Measurements from ENCODE around the gene FBLN7.
"Not testable (repeated sequence)": the region's sequence is repeated elsewhere in the genome, so short reads cannot be mapped to it uniquely, and the experiment has no call there.

DNA sequence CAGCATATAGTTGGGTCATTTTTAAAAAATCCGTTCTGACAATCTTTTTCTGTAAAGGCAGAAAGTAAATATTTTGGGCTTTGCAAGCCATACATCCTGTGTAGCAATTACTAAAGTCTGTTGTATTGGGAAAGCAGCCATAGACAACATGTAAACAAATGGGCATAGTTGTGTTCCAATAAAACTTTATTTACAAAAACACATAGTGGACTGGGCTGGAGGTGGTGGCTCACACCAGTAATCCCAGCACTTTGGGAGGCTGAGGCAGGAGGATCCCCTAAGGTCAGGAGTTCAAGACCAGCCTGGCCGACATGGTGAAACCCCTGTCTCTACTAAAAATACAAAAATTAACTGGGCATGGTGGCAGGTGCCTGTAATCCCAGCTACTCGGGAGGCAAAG is 69.7 kb downstream of the FBLN7 start:
- TF ChIP-seq, protein P1, sequence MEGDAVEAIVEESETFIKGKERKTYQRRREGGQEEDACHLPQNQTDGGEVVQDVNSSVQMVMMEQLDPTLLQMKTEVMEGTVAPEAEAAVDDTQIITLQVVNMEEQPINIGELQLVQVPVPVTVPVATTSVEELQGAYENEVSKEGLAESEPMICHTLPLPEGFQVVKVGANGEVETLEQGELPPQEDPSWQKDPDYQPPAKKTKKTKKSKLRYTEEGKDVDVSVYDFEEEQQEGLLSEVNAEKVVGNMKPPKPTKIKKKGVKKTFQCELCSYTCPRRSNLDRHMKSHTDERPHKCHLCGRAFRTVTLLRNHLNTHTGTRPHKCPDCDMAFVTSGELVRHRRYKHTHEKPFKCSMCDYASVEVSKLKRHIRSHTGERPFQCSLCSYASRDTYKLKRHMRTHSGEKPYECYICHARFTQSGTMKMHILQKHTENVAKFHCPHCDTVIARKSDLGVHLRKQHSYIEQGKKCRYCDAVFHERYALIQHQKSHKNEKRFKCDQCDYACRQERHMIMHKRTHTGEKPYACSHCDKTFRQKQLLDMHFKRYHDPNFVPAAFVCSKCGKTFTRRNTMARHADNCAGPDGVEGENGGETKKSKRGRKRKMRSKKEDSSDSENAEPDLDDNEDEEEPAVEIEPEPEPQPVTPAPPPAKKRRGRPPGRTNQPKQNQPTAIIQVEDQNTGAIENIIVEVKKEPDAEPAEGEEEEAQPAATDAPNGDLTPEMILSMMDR (tag by site-specific recombination; IDR thresholded peaks at IDR 0.05), result not testable (repeated sequence)
- TF ChIP-seq ZNF157 (tag by site-specific recombination; IDR thresholded peaks at IDR 0.05); ZNF510 (tag by site-specific recombination; IDR thresholded peaks at IDR 0.05; ENCODE audit: insufficient replicate concordance); ZNF140 (tag by site-specific recombination; IDR thresholded peaks at IDR 0.05); OSR2 (tag by site-specific recombination; IDR thresholded peaks at IDR 0.05); SP2 (tag by site-specific recombination; IDR thresholded peaks at IDR 0.05); GLI4 (tag by site-specific recombination; IDR thresholded peaks at IDR 0.05); ZNF24 (tag by site-specific recombination; IDR thresholded peaks at IDR 0.05); ZNF169 (tag by site-specific recombination; IDR thresholded peaks at IDR 0.05): not testable (repeated sequence)
- TF ChIP-seq, protein P2, sequence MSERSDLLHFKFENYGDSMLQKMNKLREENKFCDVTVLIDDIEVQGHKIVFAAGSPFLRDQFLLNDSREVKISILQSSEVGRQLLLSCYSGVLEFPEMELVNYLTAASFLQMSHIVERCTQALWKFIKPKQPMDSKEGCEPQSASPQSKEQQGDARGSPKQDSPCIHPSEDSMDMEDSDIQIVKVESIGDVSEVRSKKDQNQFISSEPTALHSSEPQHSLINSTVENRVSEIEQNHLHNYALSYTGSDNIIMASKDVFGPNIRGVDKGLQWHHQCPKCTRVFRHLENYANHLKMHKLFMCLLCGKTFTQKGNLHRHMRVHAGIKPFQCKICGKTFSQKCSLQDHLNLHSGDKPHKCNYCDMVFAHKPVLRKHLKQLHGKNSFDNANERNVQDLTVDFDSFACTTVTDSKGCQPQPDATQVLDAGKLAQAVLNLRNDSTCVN (tag by site-specific recombination; optimal IDR thresholded peaks at IDR 0.05), result not testable (repeated sequence)

Measured in HEK293 (cell line).